GM23338 (cell line): ENCODE measurements around the gene PNPLA7. TPM values are rescaled to one million over a fixed set of nuclear protein-coding genes. Genes with fewer than 3 reads are reported as not detected.

Source experiments
- ATAC-seq: fragments of 200-7000 bp; cut with Tn5 transposase; 3 replicates; pipeline ENCODE4 v1.9.1; 2020
- DNase-seq: peaks from one replicate; pipeline ENCODE4 v3.0.0-alpha.2; 2015; ENCODE audit warnings: low spot score
- H2AFZ ChIP-seq: fragments of 200-600 bp; sonication (generic); 2 replicates; pipeline ENCODE4 v1.8.0; 2016; ENCODE audit warnings: antibody characterized with exemption, mild to moderate bottlenecking, moderate library complexity
- H3F3A ChIP-seq: fragments of 200-600 bp; sonication (generic); replicated peaks from 2 replicates; pipeline ENCODE4 v1.8.0; 2017; ENCODE audit warnings: antibody characterized with exemption, mixed run types, low read depth
- H3K27ac ChIP-seq: fragments of 200-600 bp; sonication (generic); 2 replicates; pipeline ENCODE4 v1.6.1; 2016; ENCODE audit warnings: low read depth
- H3K27me3 ChIP-seq: fragments of 200-600 bp; sonication (generic); 2 replicates; pipeline ENCODE4 v1.8.0; 2016; ENCODE audit warnings: mild to moderate bottlenecking, mixed run types, moderate library complexity; ENCODE audit not compliant: insufficient read depth
- H3K36me3 ChIP-seq: fragments of 200-600 bp; sonication (generic); 2 replicates; pipeline ENCODE4 v1.8.0; 2016; ENCODE audit warnings: mild to moderate bottlenecking; ENCODE audit not compliant: insufficient read depth
- H3K4me1 ChIP-seq: fragments of 200-600 bp; sonication (generic); 2 replicates; pipeline ENCODE4 v1.8.0; 2016; ENCODE audit warnings: mild to moderate bottlenecking, moderate library complexity; ENCODE audit not compliant: insufficient read depth
- H3K4me2 ChIP-seq: fragments of 200-600 bp; sonication (generic); 2 replicates; pipeline ENCODE4 v1.7.1; 2017; ENCODE audit warnings: mixed run types
- H3K4me3 ChIP-seq: fragments of 200-600 bp; sonication (generic); 2 replicates; pipeline ENCODE4 v1.6.1; 2016; ENCODE audit warnings: mixed run types
- H3K79me2 ChIP-seq: fragments of 200-600 bp; sonication (generic); replicated peaks from 2 replicates; pipeline ENCODE4 v1.8.0; 2017; ENCODE audit warnings: mild to moderate bottlenecking; ENCODE audit not compliant: insufficient read depth
- H3K9me2 ChIP-seq: fragments of 200-600 bp; sonication (generic); 2 replicates; pipeline ENCODE4 v1.8.0; 2017; ENCODE audit not compliant: insufficient read depth
- H4K20me1 ChIP-seq: fragments of 200-600 bp; sonication (generic); replicated peaks from 2 replicates; pipeline ENCODE4 v1.8.0; 2017; ENCODE audit warnings: mild to moderate bottlenecking; ENCODE audit not compliant: insufficient read depth
- H3K27ac Mint-ChIP-seq: 2 replicates; pipeline ENCODE4 v1.8.0; 2020; ENCODE audit warnings: inconsistent platforms, mild to moderate bottlenecking, moderate library complexity, mixed read lengths
- H3K27me3 Mint-ChIP-seq: 3 replicates; pipeline ENCODE4 v1.8.0; 2022; ENCODE audit warnings: low read depth, mild to moderate bottlenecking, moderate library complexity, mixed read lengths, inconsistent platforms; ENCODE audit not compliant: insufficient read depth, poor library complexity
- H3K36me3 Mint-ChIP-seq: 3 replicates; pipeline ENCODE4 v1.8.0; 2021; ENCODE audit warnings: low read depth, mild to moderate bottlenecking, inconsistent platforms, moderate library complexity, mixed read lengths
- H3K4me1 Mint-ChIP-seq: 3 replicates; pipeline ENCODE4 v1.8.0; 2020; ENCODE audit warnings: mild to moderate bottlenecking, inconsistent platforms, mixed read lengths
- H3K4me3 Mint-ChIP-seq: 3 replicates; pipeline ENCODE4 v1.8.0; 2021; ENCODE audit warnings: moderate library complexity, mild to moderate bottlenecking, inconsistent platforms, mixed read lengths
- H3K9me3 Mint-ChIP-seq: 3 replicates; pipeline ENCODE4 v1.8.0; 2020; ENCODE audit warnings: moderate library complexity, mild to moderate bottlenecking, inconsistent platforms, mixed read lengths
- CREB1 ChIP-seq: fragments of 250-450 bp; sonication (Bioruptor Pico); IDR thresholded peaks from 2 replicates; pipeline ENCODE4 v1.5.0; 2020; ENCODE audit warnings: low read depth, mild to moderate bottlenecking, moderate library complexity
- ETS1 ChIP-seq: IDR thresholded peaks from 2 replicates; pipeline ENCODE4 v1.6.1; 2016; ENCODE audit warnings: antibody characterized with exemption
- EZH2 ChIP-seq: fragments of 200-600 bp; sonication (generic); IDR thresholded peaks from one replicate; pipeline ENCODE4 v1.8.0; 2017; ENCODE audit warnings: antibody characterized with exemption, mild to moderate bottlenecking, low read depth; ENCODE audit not compliant: unreplicated experiment
- EZH2phosphoT487 ChIP-seq: fragments of 200-600 bp; sonication (generic); IDR thresholded peaks from one replicate; pipeline ENCODE4 v1.8.1; 2018; ENCODE audit warnings: antibody characterized with exemption; ENCODE audit not compliant: unreplicated experiment
- JUNB ChIP-seq: IDR thresholded peaks from one replicate; pipeline ENCODE4 v1.6.1; 2016; ENCODE audit warnings: antibody characterized with exemption; ENCODE audit not compliant: unreplicated experiment
- NANOG ChIP-seq: IDR thresholded peaks from 2 replicates; pipeline ENCODE4 v1.6.1; 2016; ENCODE audit warnings: antibody characterized with exemption, borderline replicate concordance
- POLR2AphosphoS5 ChIP-seq: IDR thresholded peaks from 2 replicates; pipeline ENCODE4 v1.6.1; 2016; ENCODE audit warnings: antibody characterized with exemption, low read depth
- REST ChIP-seq: IDR thresholded peaks from one replicate; pipeline ENCODE4 v1.6.1; 2018; ENCODE audit warnings: antibody characterized with exemption; ENCODE audit not compliant: unreplicated experiment
- STAT1 ChIP-seq: IDR thresholded peaks from one replicate; pipeline ENCODE4 v1.6.1; 2016; ENCODE audit warnings: antibody characterized with exemption; ENCODE audit not compliant: unreplicated experiment
- ZNF114 ChIP-seq: fragments of 250-450 bp; sonication (Bioruptor Pico); IDR thresholded peaks from 2 replicates; pipeline ENCODE4 v1.5.0; 2020; ENCODE audit warnings: mild to moderate bottlenecking, moderate library complexity
- ZNF331 ChIP-seq: fragments of 250-450 bp; sonication (Bioruptor Pico); IDR thresholded peaks from 2 replicates; pipeline ENCODE4 v1.5.0; 2020; ENCODE audit warnings: low read depth, mild to moderate bottlenecking, moderate library complexity
- polyA plus RNA-seq: library from polyadenylated mRNA; unstranded; fragments of >200 nt; fragmentation: Nextera tagmentation; extraction: Ambion mirVana; gene quantifications from 2 replicates; pipeline ENCODE4 v1.2.1, GENCODE V29; 2016
- total RNA-seq: library from RNA; depleted of rRNA; stranded (reverse); fragments of >200 nt; shearing (Covaris generic); gene quantifications from 2 replicates; pipeline ENCODE4 v1.2.3, GENCODE V29; 2014

Gene PNPLA7
- total and polyA plus RNA-seq, 2 experiments from 2014 or later: 0.45 to 0.80 TPM

- no peak for ATAC-seq
- Histone ChIP-seq H3K4me1 (no peaks in the 10 kb centered on the region), H4K20me1 (no peaks in the 10 kb centered on the region), H3K79me2 (no peaks in the 10 kb centered on the region), H3K36me3 (no peaks in the 10 kb centered on the region), H3K9me2 (no peaks in the 10 kb centered on the region), H3F3A (no peaks in the 10 kb centered on the region), H3K4me3 (no peak overlapping the region), H3K27me3 (no peaks in the 10 kb centered on the region), H3K4me2 (no peak overlapping the region), H3K27ac (no peak overlapping the region), H2AFZ (no peak overlapping the region)
- Mint-ChIP-seq H3K9me3 (no peaks in the 10 kb centered on the region), H3K36me3 (no peaks in the 10 kb centered on the region), H3K27me3 (no peaks in the 10 kb centered on the region), H3K4me3 (no peak overlapping the region), H3K27ac (no peak overlapping the region), H3K4me1 (no peaks in the 10 kb centered on the region)
- DNase-seq: no peak
- TF ChIP-seq EZH2: no peak
- no peak for TF ChIP-seq ETS1
- no peak for TF ChIP-seq NANOG
- TF ChIP-seq ZNF114 (CRISPR knock-in tag): no peak
- TF ChIP-seq CREB1 (CRISPR knock-in tag): no peak
These were observed 117.4 kb downstream of the PNPLA7 start for GRCh38 chr9:137432687-137433348.

- no peak for ATAC-seq
- Histone ChIP-seq H3K27ac (no peak overlapping the region), H3K9me2 (no peaks in the 10 kb centered on the region), H2AFZ (no peak overlapping the region), H3K4me2 (no peak overlapping the region), H3F3A (no peaks in the 10 kb centered on the region), H3K4me1 (no peaks in the 10 kb centered on the region), H3K4me3 (no peak overlapping the region), H3K27me3 (no peaks in the 10 kb centered on the region), H3K36me3 (no peaks in the 10 kb centered on the region), H3K79me2 (no peaks in the 10 kb centered on the region), H4K20me1 (no peaks in the 10 kb centered on the region)
- no peak overlapping the region for H3K4me3 Mint-ChIP-seq
- no peak overlapping the region for H3K27ac Mint-ChIP-seq
- H3K36me3 Mint-ChIP-seq: no peaks in the 10 kb centered on the region
- no peaks in the 10 kb centered on the region for H3K4me1 Mint-ChIP-seq
- no peaks in the 10 kb centered on the region for H3K27me3 Mint-ChIP-seq
- H3K9me3 Mint-ChIP-seq: no peaks in the 10 kb centered on the region
- no peak for DNase-seq
- no peak for TF ChIP-seq CREB1 (CRISPR knock-in tag)
- no peak for TF ChIP-seq STAT1
- TF ChIP-seq EZH2phosphoT487: no peak
- no peak for TF ChIP-seq ZNF331 (CRISPR knock-in tag)
- TF ChIP-seq POLR2AphosphoS5: no peak
- TF ChIP-seq ZNF114 (CRISPR knock-in tag): no peak
- no peak for TF ChIP-seq JUNB
- no peak for TF ChIP-seq NANOG
- TF ChIP-seq EZH2: no peak
- TF ChIP-seq REST: no peak
- TF ChIP-seq ETS1: no peak
These were observed 118.7 kb downstream of the PNPLA7 start for GRCh38 chr9:137431416-137431931.
